Measurements from ENCODE around the gene GPC6.

DNA sequence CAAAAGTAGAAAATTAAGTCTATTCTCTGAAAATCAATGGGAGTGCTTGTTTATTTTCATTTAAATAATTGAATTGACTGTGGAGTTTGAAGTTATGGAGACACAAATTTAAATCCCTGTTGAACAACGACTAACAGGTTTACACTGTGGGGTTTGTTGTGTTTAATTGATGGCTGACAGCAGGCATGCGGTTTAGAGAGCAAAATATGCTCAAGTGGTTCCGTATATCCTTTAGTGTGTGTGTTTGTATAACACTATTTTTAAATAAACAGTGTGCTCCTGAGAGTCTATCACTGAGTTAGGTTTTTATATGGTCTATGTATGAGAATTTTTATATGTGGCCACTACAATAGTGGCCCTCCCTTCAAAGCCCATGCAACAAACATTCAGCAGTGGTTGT lies 332.0 kb downstream of the GPC6 start:
- TF ChIP-seq, protein P1, sequence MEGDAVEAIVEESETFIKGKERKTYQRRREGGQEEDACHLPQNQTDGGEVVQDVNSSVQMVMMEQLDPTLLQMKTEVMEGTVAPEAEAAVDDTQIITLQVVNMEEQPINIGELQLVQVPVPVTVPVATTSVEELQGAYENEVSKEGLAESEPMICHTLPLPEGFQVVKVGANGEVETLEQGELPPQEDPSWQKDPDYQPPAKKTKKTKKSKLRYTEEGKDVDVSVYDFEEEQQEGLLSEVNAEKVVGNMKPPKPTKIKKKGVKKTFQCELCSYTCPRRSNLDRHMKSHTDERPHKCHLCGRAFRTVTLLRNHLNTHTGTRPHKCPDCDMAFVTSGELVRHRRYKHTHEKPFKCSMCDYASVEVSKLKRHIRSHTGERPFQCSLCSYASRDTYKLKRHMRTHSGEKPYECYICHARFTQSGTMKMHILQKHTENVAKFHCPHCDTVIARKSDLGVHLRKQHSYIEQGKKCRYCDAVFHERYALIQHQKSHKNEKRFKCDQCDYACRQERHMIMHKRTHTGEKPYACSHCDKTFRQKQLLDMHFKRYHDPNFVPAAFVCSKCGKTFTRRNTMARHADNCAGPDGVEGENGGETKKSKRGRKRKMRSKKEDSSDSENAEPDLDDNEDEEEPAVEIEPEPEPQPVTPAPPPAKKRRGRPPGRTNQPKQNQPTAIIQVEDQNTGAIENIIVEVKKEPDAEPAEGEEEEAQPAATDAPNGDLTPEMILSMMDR (IDR thresholded peaks at IDR 0.05), result no peak
- no peak for TF ChIP-seq POLR2AphosphoS5 (IDR thresholded peaks at IDR 0.05; ENCODE audit: insufficient read depth in 1 of 2, low read depth in 1 of 2)

Measured in vagina (tissue), 2 donors.